HEK293 (cell line): ENCODE data around the gene NOD2.

Experiments
- CTCF ChIP-seq: fragments of 450-650 bp; formaldehyde crosslinking; IDR thresholded peaks from 2 replicates; pipeline ENCODE4 v1.5.1; 2016; ENCODE audit warnings: missing biosample characterization, missing genetic modification characterization
- HOXD13 ChIP-seq: sonication (generic); formaldehyde crosslinking; IDR thresholded peaks from 2 replicates; pipeline ENCODE4 v1.8.0; 2022; ENCODE audit warnings: missing genetic modification reagents, borderline replicate concordance
- REPIN1 ChIP-seq: fragments of 450-650 bp; formaldehyde crosslinking; IDR thresholded peaks from 2 replicates; pipeline ENCODE4 v1.5.1; 2017; ENCODE audit warnings: missing biosample characterization, missing genetic modification characterization, low read depth
- YY1 ChIP-seq: fragments of 450-650 bp; formaldehyde crosslinking; IDR thresholded peaks from 2 replicates; pipeline ENCODE4 v1.5.1; 2018; ENCODE audit warnings: missing biosample characterization, missing genetic modification characterization
- ZBTB17 ChIP-seq: fragments of 450-650 bp; formaldehyde crosslinking; IDR thresholded peaks from 2 replicates; pipeline ENCODE4 v1.5.1; 2016; ENCODE audit warnings: missing biosample characterization, missing genetic modification characterization
- ZBTB49 ChIP-seq: fragments of 450-650 bp; formaldehyde crosslinking; IDR thresholded peaks from 2 replicates; pipeline ENCODE4 v1.5.1; 2016; ENCODE audit warnings: missing biosample characterization, missing genetic modification characterization, low read depth
- ZNF19 ChIP-seq: fragments of 450-650 bp; formaldehyde crosslinking; IDR thresholded peaks from 2 replicates; pipeline ENCODE4; 2016; ENCODE audit warnings: missing biosample characterization, missing genetic modification characterization, low read depth
- ZNF76 ChIP-seq: fragments of 450-650 bp; formaldehyde crosslinking; IDR thresholded peaks from 2 replicates; pipeline ENCODE4; 2016; ENCODE audit warnings: low read depth, missing biosample characterization, missing genetic modification characterization, borderline replicate concordance
- TF ChIP-seq, protein P1 (sequence below): fragments of 450-650 bp; formaldehyde crosslinking; IDR thresholded peaks from 2 replicates; pipeline ENCODE4 v1.5.1; 2016; ENCODE audit warnings: missing biosample characterization, missing genetic modification characterization

DNA sequence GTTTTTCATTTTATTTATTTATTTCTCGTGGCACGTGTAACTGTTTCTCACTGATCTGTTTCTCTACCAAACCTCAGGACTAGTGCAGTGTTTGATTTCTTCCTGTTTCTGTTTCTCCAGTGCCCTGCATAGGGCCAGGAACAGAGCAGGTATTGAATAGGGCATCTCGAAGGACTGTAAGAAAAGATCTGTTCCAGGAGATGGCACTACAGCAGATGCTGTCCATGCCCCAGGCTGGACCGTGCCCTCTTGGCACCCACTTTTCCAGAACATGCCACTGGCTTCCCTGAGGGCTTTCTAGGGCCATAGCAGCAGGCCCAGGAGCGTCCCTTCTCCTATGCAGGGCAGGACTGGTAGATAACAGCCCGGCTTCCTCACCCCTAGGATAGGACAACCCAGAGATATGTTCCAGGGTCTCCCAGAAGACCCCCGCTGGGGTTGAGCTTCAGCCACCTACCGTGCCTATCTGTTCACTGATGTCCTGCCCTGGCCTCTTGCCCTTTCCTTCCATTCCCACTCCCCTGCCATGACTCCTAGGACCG lies 16.7 kb upstream of the NOD2 start:
- no peak for TF ChIP-seq CTCF
- TF ChIP-seq REPIN1 (tag by site-specific recombination) = no peak
- TF ChIP-seq ZBTB17 = no peak
- TF ChIP-seq ZNF76 = no peak
- no peak for TF ChIP-seq YY1 (tag by site-specific recombination)
- TF ChIP-seq HOXD13 = no peak
- no peak for TF ChIP-seq ZNF19 (tag by site-specific recombination)
- TF ChIP-seq, protein P1, sequence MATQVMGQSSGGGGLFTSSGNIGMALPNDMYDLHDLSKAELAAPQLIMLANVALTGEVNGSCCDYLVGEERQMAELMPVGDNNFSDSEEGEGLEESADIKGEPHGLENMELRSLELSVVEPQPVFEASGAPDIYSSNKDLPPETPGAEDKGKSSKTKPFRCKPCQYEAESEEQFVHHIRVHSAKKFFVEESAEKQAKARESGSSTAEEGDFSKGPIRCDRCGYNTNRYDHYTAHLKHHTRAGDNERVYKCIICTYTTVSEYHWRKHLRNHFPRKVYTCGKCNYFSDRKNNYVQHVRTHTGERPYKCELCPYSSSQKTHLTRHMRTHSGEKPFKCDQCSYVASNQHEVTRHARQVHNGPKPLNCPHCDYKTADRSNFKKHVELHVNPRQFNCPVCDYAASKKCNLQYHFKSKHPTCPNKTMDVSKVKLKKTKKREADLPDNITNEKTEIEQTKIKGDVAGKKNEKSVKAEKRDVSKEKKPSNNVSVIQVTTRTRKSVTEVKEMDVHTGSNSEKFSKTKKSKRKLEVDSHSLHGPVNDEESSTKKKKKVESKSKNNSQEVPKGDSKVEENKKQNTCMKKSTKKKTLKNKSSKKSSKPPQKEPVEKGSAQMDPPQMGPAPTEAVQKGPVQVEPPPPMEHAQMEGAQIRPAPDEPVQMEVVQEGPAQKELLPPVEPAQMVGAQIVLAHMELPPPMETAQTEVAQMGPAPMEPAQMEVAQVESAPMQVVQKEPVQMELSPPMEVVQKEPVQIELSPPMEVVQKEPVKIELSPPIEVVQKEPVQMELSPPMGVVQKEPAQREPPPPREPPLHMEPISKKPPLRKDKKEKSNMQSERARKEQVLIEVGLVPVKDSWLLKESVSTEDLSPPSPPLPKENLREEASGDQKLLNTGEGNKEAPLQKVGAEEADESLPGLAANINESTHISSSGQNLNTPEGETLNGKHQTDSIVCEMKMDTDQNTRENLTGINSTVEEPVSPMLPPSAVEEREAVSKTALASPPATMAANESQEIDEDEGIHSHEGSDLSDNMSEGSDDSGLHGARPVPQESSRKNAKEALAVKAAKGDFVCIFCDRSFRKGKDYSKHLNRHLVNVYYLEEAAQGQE (tag by site-specific recombination) = no peak
- TF ChIP-seq ZBTB49 (tag by site-specific recombination) = no peak
